SK-N-SH (cell line): ENCODE data around the gene RPS10.

Experiments
- CTCF ChIP-seq: fragments of 200-600 bp; sonication (generic); IDR thresholded peaks from 2 replicates; pipeline ENCODE4 v1.6.1; 2017; ENCODE audit warnings: antibody characterized with exemption, mild to moderate bottlenecking, moderate library complexity
- EP300 ChIP-seq, 2 experiments: IDR thresholded peaks; 2 replicates each; pipeline versions ENCODE4 v1.4.0 to v1.6.1; 2012; ENCODE audit warnings: borderline replicate concordance in 1 of 2, low read depth in 1 of 2, low read length in 1 of 2
- MXI1 ChIP-seq: IDR thresholded peaks from 2 replicates; pipeline ENCODE4 v1.6.1; 2012; ENCODE audit warnings: mild to moderate bottlenecking, low read depth, low read length, improper control_type of control experiment
- RCOR1 ChIP-seq: fragments of 150-350 bp; IDR thresholded peaks from 2 replicates; pipeline ENCODE4 v1.6.1; 2017; ENCODE audit warnings: antibody characterized with exemption, low read length
- RXRA ChIP-seq: IDR thresholded peaks from 2 replicates; pipeline ENCODE4 v1.4.0; 2012; ENCODE audit warnings: low read depth, mild to moderate bottlenecking, borderline replicate concordance
- USF2 ChIP-seq: fragments of 150-350 bp; IDR thresholded peaks from 2 replicates; pipeline ENCODE4 v1.6.1; 2017; ENCODE audit warnings: antibody characterized with exemption, low read length, low read depth, borderline replicate concordance

GRCh38 chr6:34436803-34437643 is 11.2 kb upstream of the RPS10 start:
- TF ChIP-seq MXI1 (no peak), CTCF (no peak), USF2 (no peak), EP300 (IDR thresholded peaks at IDR 0.05; ENCODE audit: borderline replicate concordance in 1 of 2, low read depth in 1 of 2, low read length in 1 of 2) (no peak), RCOR1 (no peak), RXRA (no peak)
